Activated CD8-positive, alpha-beta memory T cell treated with anti-CD3 and anti-CD28 coated beads for 4 hours (primary cell): ENCODE measurements around the gene MYMX.
"Not testable (repeated sequence)": the region's sequence is repeated elsewhere in the genome, so short reads cannot be mapped to it uniquely, and the experiment has no call there.

ENCODE experiments used
- DNase-seq, 2 donors: peaks; one replicate each; pipeline ENCODE4 v3.0.0-alpha.2; 2020; ENCODE audit warnings: low read depth in 2 of 2

MYMX gene

DNA sequence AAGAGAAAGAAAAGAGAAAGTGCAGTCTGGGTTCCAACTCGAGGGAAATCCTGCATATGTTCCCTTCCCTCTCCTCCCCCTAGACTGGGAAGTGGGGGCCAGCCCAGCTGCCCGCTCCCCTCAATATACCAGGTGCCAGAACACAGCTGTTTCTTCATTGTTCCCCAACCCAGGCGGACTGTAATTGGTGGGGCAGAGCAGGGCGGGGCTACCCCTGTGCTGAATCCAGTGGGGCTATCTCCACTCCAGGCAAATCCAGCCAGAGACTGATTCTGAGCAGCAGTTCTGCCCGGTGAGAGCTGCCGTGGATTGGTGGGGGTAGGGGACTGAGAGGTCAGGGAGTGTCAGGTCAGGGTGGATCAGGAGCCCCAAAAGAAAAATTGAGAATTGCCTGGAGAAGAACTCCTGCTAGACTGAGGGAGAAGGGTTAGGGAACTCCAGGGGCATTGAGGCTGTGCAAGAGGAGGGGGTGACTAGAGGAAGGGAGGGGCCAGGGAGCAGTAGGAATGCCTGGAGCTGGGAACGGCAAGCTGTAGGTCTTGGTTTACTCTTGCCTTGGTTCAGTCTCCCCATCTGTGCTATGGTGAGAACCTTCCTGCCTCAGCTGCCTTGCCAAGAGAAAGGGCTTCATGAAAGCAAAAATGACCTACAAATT, at the start of gene MYMX:
Gene MYMX (plus strand): TSS at position 250 of the 655 bp plus-strand sequence. CDS start 546 bp downstream, outside the sequence.
- no peak for DNase-seq

GRCh38 chr6:44167567-44167966, 49.2 kb upstream of the MYMX start:
- no peak for DNase-seq

DNA sequence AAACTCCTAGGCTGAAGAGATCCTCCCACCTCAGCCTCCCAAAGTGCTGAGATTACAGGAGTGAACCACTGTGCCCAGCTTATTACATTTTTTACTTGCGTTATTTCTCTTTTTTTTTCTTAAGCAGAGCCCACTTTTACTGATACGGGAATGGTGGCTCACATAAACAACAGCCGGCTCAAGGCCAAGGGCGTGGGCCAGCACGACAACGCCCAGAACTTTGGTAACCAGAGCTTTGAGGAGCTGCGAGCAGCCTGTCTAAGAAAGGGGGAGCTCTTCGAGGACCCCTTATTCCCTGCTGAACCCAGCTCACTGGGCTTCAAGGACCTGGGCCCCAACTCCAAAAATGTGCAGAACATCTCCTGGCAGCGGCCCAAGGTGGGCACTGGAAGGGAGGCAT, 47.6 kb upstream of the MYMX start:
- DNase-seq, result no peak

DNA sequence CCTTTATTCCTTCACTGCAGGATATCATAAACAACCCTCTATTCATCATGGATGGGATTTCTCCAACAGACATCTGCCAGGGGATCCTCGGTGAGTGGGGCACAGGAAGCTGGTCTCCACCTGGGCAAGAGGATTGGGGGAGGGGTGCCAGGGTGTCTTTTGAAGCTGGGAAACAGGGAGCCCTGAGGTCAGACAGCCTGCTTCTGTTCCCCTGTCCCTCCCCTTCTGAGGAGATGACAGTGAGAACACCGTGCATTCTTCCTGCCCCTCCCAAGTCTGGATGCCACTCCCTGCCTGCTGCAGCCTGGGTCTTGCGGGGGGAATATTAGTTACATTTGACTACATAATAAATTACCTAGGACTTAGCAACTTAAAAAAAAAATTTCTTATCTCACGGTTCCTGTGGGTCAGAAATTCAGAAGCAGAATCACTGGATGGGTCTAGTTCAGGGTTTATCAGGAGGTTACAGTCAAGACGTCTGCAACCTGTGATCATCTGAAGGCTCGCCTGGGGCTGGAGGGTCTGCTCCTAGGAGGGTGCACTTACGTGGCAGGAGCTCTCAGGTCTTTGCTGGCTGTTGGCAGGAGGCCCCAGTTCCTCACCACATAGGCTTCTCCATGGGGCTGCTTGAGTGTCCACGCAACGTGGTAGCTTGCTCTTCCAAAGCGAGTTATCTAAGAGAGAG, 46.7 kb upstream of the MYMX start:
- no peak for DNase-seq

DNA sequence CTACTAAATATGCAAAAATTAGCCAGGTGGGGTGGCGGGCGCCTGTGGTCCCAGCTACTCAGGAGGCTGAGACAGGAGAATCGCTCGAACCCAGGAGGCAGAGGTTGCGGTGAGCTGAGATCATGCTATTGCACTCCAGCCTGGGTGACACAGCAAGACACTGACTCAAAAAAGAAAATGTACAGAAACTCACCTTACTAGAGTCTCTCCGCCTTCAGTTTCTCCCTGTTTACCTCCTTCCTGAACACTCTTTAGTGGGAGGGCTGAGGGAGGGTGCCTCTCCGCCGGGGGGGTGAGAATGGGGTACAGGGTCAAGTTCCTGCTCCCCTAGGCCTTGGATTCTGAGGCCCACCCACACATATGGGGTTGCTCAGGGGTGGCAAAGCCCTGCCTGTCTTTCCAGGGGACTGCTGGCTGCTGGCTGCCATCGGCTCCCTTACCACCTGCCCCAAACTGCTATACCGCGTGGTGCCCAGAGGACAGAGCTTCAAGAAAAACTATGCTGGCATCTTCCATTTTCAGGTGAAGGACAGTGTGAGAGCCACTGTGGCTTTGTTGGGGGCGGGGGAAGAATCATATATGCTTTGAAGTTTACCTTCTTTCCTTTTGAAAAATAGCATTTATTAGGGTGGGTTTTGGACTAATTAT, 44.7 kb upstream of the MYMX start:
- DNase-seq, result no peak

DNA sequence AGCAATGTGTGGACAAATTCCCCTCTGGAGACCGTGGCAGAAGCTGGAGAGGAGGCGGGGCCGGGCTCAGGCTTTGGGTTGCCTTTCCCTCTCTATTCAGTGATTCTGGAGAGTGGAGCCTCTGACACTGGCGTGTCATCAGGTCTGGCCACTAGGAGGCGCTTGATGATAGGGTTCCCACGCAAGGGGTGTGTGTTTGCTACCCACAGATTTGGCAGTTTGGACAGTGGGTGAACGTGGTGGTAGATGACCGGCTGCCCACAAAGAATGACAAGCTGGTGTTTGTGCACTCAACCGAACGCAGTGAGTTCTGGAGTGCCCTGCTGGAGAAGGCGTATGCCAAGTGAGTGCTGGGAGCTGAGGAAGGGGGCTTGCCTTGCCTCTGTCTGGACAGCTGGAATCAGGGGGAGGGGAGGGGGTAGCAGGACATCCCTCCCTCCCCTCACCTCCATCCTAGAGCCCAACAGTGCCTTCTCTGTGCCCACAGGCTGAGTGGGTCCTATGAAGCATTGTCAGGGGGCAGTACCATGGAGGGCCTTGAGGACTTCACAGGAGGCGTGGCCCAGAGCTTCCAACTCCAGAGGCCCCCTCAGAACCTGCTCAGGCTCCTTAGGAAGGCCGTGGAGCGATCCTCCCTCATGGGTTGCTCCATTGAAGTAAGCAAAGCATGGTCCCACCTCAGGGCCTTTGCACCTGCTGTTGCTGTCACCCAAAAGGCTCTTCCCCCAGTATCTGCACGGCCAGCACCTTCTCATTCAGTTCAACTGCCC, 43.8 kb upstream of the MYMX start:
- peak; percentile 54 to 57 for DNase-seq

GRCh38 chr6:44176130-44176761, 40.5 kb upstream of the MYMX start:
- DNase-seq, result no peak

DNA sequence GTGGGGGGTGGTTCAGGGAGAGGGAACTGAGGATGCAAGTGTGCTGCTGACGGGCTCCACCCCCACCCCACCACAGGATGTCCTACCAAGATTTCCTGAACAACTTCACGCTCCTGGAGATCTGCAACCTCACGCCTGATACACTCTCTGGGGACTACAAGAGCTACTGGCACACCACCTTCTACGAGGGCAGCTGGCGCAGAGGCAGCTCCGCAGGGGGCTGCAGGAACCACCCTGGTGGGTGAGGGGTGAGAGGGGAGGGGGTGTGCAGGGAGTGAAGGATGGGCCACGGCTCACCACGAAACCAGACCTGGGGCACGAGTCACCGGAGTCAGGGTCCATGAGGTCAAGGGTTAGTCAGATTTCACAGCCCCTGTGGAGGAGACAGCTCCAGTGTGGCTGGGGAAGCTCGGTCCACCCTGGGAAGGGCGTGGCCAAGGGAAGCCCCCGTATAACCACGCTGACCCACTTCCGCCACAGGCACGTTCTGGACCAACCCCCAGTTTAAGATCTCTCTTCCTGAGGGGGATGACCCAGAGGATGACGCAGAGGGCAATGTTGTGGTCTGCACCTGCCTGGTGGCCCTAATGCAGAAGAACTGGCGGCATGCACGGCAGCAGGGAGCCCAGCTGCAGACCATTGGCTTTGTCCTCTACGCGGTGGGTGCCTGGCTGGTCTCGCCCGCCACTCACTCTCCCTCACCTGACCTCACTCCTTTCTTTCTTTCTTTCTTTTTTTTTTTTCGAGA, 39.8 kb upstream of the MYMX start:
- DNase-seq, result peak in 1 of 2 donors; percentile 8

DNA sequence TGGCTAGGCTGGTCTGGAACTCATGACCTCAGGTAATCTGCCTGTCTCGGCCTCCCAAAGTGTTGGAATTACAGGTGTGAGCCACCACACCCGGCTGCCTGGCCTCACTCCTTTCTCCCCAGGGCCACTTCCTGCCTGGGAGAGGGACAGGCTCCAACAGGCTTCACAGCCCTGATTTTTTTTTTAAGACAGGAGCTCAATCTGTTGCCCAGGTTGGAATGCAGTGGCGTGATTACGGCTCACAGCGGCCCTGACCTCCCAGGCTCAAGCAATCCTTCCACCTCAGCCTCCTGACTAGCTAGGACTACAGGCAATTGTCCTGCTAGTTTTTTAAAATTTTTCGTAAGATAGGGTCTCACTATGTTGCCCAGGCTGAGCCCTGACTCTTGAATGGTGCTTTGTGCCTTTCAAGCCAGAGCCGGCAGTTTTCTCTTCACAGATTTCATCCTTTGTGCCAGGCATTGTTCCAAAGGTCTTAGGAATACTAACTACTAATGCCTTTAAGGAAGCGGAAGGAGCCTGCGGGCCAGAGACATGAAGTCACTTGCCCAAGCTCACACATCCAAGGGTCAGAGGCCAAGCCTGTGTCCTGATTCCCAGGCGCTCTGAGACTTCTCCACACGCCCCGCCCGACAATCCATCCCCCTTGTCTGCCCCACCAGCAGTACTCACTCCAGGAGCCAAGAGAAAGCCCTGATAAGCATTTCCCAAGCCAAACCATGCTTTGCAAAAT, 38.9 kb upstream of the MYMX start:
- DNase-seq, result no peak

DNA sequence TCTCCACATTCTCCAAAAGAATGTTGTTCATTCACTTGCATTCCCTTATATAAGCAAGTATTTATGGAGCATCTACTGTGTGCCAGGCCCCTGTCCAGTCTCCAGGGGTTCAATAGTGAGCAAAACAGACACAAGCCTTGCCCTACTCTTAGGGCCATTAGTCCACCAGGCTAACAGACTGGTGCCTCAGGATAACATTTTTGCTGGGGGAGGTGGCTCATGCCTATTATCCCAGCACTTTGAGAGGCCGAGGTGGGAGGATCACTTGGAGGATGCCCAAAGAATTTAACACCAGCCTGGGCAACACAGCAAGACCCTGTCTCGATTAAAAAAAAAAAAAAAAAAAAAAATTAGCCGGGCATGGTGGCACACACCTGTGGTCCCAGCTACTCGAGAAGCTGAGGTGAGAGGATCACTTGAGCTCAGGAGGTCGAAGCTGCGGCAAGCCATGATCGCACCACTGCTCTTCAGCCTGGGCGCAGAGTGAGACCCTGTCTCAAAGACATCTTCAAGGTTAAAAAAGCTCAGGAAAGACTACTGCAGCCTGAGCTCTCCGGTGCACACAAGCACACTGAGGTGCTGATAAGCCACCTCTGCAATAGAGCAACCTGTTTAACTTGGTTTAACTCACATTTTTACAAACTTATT, 38.2 kb upstream of the MYMX start:
- DNase-seq, result no peak

DNA sequence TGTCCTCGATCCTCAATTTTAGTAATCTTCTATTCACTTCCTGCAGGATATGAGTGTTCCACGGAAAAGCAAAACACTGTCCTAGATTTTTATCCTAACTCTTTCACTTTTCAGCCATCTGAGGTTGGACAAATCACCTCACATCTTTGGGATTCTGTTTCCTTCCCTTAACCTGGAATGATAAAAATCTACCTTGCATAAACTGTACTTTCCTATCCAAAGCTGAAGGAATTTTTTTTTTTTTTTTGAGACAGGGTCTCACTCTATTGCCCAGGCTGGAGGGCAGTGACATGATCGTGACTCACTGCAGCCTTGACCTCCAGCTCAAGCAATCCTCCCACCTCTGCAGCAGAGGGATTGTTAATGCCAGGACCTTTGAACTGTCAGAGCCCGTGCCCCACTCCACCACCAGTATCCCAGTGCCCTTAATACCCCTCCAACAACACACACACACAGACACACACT, 37.6 kb upstream of the MYMX start:
- DNase-seq, result no peak

DNA sequence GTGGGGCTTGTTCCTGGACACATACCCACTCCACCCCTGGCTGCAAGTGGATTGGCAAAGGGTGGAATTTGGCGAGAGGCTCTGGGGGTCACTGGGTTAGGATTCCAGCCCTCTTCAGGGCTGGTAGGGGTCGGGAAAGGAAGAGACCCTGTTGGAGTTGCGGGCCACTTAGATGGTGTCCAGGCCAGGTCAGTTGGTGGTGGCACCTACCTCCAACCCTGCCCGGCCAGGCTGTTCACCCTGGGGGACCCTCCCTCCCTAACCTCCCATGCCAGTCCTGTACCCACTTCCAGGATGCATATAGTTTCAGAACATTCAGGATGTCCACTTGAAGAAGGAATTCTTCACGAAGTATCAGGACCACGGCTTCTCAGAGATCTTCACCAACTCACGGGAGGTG, 37.1 kb upstream of the MYMX start:
- DNase-seq, result no peak

DNA sequence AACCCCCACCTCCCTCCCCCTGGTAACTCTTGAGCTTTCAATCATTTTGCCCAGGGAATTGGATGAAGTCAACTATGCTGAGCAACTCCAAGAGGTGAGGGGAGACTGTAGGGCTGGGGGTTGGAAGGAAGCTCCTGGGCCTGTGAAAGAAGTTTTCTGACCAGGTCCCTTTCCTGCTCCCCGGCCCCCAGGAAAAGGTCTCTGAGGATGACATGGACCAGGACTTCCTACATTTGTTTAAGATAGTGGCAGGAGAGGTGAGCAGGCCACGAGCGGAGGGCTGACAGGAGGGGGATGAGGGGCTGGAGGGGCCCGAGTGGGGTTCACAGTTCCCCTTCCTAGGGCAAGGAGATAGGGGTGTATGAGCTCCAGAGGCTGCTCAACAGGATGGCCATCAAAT, 36.3 kb upstream of the MYMX start:
- DNase-seq, result no peak

- no peak for DNase-seq
These were observed 35.8 kb upstream of the MYMX start for GRCh38 chr6:44180886-44181285.

DNA sequence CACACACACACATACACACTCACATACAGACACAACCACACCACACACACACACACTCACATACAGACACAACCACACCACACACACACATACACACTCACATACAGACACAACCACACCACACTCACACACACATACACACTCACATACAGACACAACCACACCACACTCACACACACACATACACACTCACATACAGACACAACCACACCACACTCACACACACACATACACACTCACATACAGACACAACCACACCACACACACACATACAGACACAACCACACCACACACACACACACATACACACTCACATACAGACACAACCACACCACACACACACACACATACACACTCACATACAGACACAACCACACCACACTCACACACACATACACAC, 34.9 kb upstream of the MYMX start:
- DNase-seq, result not testable (repeated sequence)

GRCh38 chr6:44182911-44183390, 33.8 kb upstream of the MYMX start:
- no peak for DNase-seq

- no peak for DNase-seq
These were observed 32.9 kb upstream of the MYMX start for GRCh38 chr6:44183783-44184182.

DNA sequence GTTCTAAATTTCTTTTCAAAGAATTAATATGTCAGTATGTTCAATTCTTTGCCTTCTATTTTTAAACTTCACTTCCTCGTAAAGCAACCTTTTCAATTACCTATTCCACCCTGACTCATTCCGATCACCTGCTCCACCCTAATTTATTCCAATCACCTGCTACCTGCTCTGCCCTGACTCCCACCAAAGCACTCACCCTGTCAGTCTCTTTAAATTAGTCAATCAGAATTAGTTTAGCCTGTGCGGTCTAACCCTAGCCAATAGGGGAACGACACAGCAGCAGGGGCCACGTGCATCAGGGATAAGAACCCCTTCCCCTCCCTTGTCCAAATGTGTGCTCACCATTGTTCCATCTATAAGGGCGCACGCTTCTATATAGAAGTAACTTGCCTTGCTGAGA, 31.4 kb upstream of the MYMX start:
- DNase-seq, result not testable (repeated sequence)

DNA sequence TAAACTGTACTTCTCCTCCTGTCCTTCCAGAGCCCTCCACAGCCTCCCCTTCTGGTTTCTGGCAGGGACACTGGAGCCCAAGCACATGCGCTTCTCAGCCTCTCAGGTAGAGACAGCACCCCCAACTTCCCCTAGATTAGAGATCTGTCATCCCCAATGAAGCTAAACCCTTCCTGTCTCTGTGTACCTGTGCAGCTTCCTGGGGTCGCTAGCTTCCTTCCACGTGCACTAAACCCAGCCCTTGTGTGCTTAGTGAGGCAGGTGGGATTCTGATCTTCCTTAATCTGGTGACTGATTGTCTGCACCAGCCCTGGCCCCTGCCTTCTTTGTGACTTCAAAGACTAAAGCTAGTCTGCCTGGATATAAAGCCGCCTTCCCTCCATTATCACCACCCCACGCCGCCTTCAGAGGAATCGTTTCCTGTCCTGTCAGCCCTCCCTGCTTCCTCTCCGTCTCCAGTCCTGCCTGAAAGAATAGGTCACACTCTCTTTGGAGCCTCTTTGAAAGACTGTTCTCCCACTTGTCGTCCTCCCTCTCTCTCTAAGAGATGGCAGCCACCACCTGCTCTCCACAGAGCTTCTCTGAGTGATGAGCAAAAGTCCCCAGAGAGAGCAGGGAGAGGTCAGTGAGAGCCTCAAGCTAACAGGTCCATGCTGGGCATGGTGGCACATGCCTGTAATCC, 30.6 kb upstream of the MYMX start:
- no peak for DNase-seq
